IPS-20b (cell line): Measurements from ENCODE around the gene FBXL12.
"Not testable (repeated sequence)": the region's sequence is repeated elsewhere in the genome, so short reads cannot be mapped to it uniquely, and the experiment has no call there.

Source experiments
- H3K27ac ChIP-seq: one replicate; pipeline ENCODE4 v1.5.1; 2013; ENCODE audit warnings: low read length
- H3K27me3 ChIP-seq: 2 replicates; pipeline ENCODE4 v1.6.1; 2013; ENCODE audit warnings: mild to moderate bottlenecking, low read length, inconsistent platforms; ENCODE audit not compliant: insufficient read depth
- H3K36me3 ChIP-seq: 2 replicates; pipeline ENCODE4 v1.6.1; 2013; ENCODE audit warnings: low read depth, mild to moderate bottlenecking, inconsistent platforms, low read length, moderate library complexity; ENCODE audit not compliant: insufficient read depth
- H3K4me1 ChIP-seq: 2 replicates; pipeline ENCODE4 v1.6.1; 2013; ENCODE audit warnings: mild to moderate bottlenecking, control low read depth, inconsistent platforms, low read length, moderate library complexity; ENCODE audit not compliant: insufficient read depth
- H3K4me3 ChIP-seq: 2 replicates; pipeline ENCODE4 v1.5.1; 2013; ENCODE audit warnings: mild to moderate bottlenecking, low read length, inconsistent platforms
- H3K9ac ChIP-seq: 2 replicates; pipeline ENCODE4 v1.6.1; 2013; ENCODE audit warnings: low read depth, mild to moderate bottlenecking, inconsistent platforms, low read length, moderate library complexity
- H3K9me3 ChIP-seq: 2 replicates; pipeline ENCODE4 v1.6.1; 2013; ENCODE audit warnings: mild to moderate bottlenecking, low read depth, low read length, inconsistent platforms; ENCODE audit not compliant: insufficient read depth

Gene FBXL12

DNA sequence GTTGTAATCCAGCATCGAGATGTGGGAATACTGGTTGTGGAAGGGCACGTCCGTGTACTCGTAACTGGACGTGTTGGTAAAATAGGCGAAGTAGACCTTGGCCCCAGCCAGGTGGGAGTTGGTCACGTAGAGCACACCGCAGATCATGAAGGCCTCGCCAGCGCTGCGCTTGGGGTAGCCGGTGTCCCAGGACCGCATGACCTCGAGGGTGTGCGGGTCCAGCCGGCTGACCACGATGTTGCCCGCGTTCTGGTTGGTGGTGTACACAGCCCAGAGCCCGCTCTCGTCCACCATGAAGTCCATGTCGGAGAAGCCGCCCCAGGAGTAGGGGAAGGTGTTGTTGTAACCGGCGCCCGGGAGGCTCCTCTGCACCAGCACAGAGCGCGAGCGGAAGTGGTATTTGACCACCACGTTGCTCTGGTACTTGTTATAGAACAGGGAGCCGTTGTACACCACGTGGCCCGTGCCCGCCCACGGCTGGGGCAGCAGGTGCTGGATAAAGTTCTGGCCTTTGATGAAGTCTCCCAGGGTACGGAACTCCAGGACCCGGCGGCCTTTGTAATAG lies 35.5 kb upstream of the FBXL12 start:
- Histone ChIP-seq H3K4me3 (no peak overlapping the region), H3K27ac (no peak overlapping the region), H3K4me1 (0 out of 2 replicates have a peak, but pooled peaks cover 3% of the 10 kb centered on the region), H3K9ac (no peak overlapping the region), H3K9me3 (no peaks in the 10 kb centered on the region), H3K36me3 (peaks cover 30% of the 10 kb centered on the region), H3K27me3 (no peaks in the 10 kb centered on the region)

DNA sequence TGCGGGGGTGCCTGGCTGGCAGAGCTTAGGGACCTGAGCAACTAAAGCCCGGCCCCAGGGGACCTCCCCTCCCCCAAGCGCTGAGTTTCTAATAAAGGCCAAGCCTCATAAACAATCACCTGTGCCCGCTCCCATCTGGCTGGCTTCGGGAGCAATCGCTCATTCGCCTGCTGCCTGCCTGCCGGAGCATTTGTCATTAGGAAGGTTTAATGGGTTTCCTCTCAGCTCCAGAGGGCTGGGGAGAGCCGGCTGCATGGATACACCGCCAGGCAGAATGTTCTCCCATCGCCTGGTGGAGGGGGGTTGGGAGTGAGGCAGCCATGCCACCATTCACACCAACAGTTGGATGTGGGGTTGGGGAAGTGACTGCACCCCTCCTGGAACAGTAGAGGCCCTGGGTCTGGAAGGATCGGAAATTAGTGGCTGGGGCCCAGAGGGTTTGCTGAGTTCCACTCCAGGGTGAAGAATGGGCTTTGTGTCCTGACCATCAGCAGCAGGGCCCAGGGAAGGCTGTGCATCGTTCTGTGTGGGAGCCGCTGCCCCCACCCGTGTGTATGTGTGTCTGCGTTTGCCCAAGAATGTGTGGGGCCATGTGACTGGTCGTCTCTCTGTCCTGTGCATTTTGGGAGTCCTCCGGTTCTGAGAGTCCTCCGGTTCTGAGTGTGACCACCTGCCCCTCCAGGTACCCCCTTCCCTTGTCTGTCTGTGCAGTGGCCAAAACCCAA lies 31.5 kb upstream of the FBXL12 start:
- Histone ChIP-seq H3K9me3 (no peaks in the 10 kb centered on the region), H3K4me1 (0 out of 2 replicates have a peak, but pooled peaks cover 3% of the 10 kb centered on the region), H3K36me3 (peaks cover 27% of the 10 kb centered on the region), H3K4me3 (no peak overlapping the region), H3K27me3 (no peaks in the 10 kb centered on the region), H3K27ac (no peak overlapping the region), H3K9ac (no peak overlapping the region; the same call in 1 of the 2 replicates)

DNA sequence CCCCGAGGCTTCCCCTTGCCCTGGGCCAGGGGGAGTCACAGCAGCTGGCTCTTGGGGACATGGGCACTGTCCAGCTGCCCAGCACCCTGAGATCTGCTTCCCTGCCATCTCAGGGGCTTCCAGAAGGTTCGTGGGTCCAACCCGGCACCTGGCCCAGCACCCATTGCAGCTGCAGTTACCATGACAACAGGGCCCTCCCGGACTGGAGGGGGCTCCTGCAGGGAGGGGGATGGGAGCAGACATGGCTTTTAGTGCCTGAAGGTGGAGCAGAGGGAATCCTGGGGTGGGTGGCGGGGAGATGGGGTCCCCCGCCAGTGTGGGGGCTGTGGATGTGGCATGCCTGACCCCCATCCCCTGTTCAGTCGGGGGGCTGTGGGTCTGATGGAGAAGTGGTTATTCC lies 30.9 kb upstream of the FBXL12 start:
- Histone ChIP-seq H3K9me3 (no peaks in the 10 kb centered on the region), H3K4me3 (no peak overlapping the region), H3K36me3 (peaks cover 29% of the 10 kb centered on the region), H3K27me3 (no peaks in the 10 kb centered on the region), H3K27ac (no peak overlapping the region), H3K4me1 (0 out of 2 replicates have a peak, but pooled peaks cover 3% of the 10 kb centered on the region), H3K9ac (no peak overlapping the region; the same call in 1 of the 2 replicates)

DNA sequence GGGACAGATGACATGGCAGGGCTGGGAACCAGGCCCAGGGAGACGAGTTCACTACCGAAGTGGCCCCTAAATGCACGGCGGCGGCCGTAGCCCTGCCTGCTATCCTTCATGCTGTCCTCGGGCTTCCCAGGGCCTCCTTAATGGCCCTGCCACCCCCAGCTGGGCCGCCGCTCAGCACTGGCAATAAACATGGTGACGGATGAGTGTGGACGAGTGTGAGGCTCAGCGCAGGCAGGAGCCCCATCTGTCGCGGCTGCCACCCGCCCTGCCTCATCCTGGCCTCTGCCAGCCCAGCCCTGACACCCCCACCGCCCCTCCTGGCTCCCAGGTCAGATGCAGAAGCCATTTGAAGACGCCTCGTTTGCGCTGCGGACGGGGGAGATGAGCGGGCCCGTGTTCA lies 29.9 kb upstream of the FBXL12 start:
- Histone ChIP-seq H3K9me3 (no peaks in the 10 kb centered on the region), H3K4me3 (no peak overlapping the region), H3K9ac (no peak overlapping the region), H3K4me1 (0 out of 2 replicates have a peak, but pooled peaks cover 3% of the 10 kb centered on the region), H3K36me3 (peaks cover 35% of the 10 kb centered on the region), H3K27me3 (no peaks in the 10 kb centered on the region), H3K27ac (no peak overlapping the region)

DNA sequence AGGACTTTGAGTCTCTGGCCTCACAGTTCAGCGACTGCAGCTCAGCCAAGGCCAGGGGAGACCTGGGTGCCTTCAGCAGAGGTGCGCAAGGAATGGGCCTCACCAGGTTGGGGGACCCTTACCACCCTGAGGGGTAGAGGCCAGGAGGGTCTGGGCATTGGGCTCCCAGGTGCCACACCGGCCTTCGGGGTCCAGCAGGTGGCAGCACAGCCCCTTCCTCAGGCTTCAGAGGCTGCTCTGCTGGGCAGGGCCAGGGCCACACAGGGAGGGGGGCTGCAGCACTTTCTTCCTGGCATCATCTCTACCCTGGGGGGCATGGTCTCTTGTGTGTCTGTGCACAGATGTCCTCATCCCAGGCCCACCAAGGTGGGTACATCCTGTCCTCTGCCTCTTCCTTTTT lies 29.2 kb upstream of the FBXL12 start:
- Histone ChIP-seq H3K4me1 (0 out of 2 replicates have a peak, but pooled peaks cover 3% of the 10 kb centered on the region), H3K27ac (no peak overlapping the region), H3K4me3 (no peak overlapping the region), H3K9me3 (no peaks in the 10 kb centered on the region), H3K9ac (no peak overlapping the region), H3K36me3 (peaks cover 41% of the 10 kb centered on the region), H3K27me3 (no peaks in the 10 kb centered on the region)

DNA sequence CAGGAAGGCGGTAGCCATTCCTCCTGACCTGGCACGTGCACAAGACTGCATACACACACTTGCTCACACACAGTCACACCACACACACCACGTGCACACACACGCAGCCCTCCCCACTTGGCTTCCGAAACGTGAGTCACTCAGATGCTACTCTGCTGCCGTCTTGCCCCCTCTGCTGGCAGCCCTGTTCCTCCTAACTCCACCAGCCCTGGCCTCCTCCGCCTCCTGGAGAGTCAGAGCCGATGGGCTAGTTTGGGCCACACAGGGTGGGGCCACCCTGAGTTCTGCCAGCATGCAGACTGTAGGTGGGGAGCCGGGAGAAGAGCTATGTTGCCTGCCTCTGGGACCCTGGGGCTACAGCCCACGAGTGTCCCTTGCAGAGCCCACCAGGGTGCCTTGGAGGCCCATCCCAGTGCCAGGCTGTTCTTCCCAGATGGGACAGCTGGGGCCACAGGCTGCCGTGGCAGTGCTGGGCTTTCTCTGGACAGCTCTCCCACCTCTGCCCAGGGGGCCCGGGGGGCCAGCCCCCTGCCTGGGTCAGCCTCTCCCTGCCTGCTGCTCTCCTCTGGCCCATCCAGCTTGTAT lies 28.3 kb upstream of the FBXL12 start:
- H3K9ac ChIP-seq = no peak overlapping the region
- H3K4me1 ChIP-seq = 0 out of 2 replicates have a peak, but pooled peaks cover 3% of the 10 kb centered on the region
- H3K9me3 ChIP-seq = no peaks in the 10 kb centered on the region
- peaks cover 46% of the 10 kb centered on the region for H3K36me3 ChIP-seq
- no peak overlapping the region for H3K27ac ChIP-seq
- H3K4me3 ChIP-seq = no peak overlapping the region
- no peaks in the 10 kb centered on the region for H3K27me3 ChIP-seq

DNA sequence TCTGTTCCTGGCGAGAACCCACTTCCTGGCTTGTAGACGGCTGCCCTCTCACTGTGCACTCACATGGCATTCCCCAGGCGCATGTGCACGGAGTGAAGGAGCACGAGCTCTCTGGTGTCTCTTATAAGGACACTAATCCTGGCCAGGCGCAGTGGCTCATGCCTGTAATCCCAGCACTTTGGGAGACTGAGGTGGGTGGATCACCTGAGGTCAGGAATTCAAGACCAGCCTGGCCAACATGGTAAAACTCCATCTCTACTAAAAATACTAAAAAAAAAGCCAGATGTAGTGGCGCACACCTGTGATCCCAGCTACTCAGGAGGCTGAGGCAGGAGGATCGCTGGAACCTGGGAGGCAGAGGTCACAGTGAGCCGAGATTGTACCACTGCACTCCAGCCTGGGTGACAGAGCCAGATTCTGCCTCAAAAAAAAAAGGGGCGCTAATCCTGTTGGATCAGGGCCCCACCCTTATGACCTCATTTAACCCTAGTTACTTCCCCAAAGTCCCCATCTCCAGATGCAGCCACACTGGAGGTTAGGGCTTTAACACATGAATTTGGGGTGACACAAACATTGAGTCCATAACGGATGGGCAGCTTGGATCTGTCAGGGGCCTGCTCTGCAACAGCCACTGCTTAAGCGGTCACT lies 24.9 kb upstream of the FBXL12 start:
- not testable (repeated sequence) for H3K4me3 ChIP-seq, H3K27me3 ChIP-seq, H3K9me3 ChIP-seq, H3K27ac ChIP-seq, H3K9ac ChIP-seq, H3K4me1 ChIP-seq
- peaks cover 74% of the 10 kb centered on the region for H3K36me3 ChIP-seq

DNA sequence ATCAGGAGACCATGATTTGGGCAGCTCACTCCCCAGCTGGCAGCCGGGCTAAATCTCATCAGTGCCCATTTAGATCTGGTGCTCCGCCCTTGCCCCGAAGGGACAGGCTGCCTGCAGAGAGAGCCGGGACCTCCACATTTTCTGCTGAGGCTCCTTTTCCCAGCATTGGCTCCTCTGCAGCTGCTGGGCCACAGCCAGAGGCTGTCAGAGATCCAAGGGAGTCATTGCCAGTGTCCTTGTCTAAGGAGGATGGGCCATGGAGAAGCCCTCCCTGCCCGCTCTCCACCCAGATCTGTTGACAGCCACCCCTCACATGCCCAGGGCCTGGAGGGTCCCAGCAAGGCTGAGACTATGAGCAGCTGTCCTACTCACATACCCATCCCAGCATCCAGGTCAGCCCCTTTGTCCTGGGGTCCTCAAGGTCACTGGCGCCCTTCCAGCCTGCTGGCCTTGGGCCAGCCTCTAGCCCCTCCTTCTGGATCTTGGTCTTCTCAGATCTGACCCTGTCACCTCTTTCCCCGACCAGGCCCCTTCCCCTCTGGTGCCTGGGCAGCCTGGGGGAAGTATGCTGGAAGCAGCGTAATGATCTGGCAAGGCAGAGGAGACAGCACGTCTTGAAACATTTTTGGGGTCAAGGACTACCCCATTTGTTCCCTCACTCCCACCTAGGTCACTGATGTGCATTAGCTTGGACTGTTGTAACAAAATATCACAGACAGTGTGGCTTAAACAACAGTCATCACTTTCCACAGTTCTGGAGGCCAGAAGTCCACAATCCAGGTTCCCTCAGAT lies 24.2 kb upstream of the FBXL12 start:
- Histone ChIP-seq H3K9me3 (no peaks in the 10 kb centered on the region), H3K4me1 (no peaks in the 10 kb centered on the region), H3K9ac (no peak overlapping the region), H3K27ac (no peak overlapping the region), H3K36me3 (peaks cover 74% of the 10 kb centered on the region), H3K4me3 (no peak overlapping the region), H3K27me3 (no peaks in the 10 kb centered on the region)

DNA sequence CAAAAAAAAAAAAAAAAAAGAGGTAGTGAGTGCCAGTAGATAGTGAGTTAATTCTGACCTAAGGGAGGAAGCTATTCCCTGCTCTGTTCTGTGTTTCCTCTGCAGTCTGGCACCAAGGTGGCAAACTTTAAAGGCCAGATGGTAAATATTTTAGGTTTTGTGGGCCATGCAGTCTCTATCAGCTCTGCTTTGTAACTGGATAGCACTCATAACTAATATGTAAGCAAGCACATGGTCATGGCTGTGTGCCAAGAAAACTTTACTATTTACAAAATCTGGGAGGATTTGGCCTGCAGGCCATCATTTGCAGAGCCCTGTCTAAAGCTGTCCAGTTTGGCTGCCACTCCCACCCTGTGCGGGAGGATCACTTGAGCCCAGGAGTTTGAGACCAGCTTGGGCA lies 20.5 kb upstream of the FBXL12 start:
- no peaks in the 10 kb centered on the region for H3K4me1 ChIP-seq
- H3K9me3 ChIP-seq = no peaks in the 10 kb centered on the region
- no peaks in the 10 kb centered on the region for H3K27me3 ChIP-seq
- H3K4me3 ChIP-seq = no peak overlapping the region
- H3K9ac ChIP-seq = no peak overlapping the region
- peaks cover 61% of the 10 kb centered on the region for H3K36me3 ChIP-seq
- H3K27ac ChIP-seq = no peak overlapping the region

DNA sequence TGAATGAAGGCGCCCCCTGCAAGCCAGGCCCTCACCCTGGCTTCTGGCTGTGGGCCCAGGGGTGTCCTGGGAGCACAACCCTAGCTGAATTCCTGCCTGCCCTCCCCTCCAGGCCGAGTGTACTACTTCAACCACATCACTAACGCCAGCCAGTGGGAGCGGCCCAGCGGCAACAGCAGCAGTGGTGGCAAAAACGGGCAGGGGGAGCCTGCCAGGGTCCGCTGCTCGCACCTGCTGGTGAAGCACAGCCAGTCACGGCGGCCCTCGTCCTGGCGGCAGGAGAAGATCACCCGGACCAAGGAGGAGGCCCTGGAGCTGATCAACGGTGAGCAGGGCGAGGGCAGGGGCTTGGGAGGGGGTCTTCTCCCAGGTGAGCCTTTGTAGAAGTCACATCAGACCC lies 19.4 kb upstream of the FBXL12 start:
- Histone ChIP-seq H3K4me1 (no peaks in the 10 kb centered on the region), H3K9ac (no peak overlapping the region), H3K27me3 (no peaks in the 10 kb centered on the region), H3K4me3 (no peak overlapping the region), H3K27ac (no peak overlapping the region), H3K36me3 (peaks cover 51% of the 10 kb centered on the region), H3K9me3 (no peaks in the 10 kb centered on the region)

DNA sequence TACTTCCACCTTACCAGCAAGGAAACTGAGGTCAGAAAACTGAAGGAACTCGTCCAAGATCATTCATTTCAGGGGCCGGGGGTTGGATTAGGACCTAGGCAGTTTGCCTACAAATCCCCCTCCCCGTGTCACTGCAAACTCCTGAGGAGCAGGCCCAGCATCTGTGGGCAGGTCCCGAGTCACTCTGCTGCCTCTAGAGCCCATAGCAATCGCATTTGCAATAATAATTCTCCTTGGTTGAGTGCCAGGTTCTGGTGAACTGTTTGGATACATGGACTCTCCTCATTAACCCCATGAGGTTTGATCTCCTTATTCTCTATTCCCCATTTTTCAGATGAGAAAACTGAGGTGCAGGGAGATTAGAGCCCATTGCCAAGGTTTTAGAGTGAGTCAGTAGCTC lies 17.1 kb upstream of the FBXL12 start:
- peak overlapping the region; percentile 86 for H3K4me3 ChIP-seq
- no peak overlapping the region for H3K27ac ChIP-seq
- H3K36me3 ChIP-seq = peaks cover 28% of the 10 kb centered on the region
- no peaks in the 10 kb centered on the region for H3K27me3 ChIP-seq
- peak overlapping the region; percentile 85; the same call in 1 of the 2 replicates for H3K9ac ChIP-seq
- H3K9me3 ChIP-seq = no peaks in the 10 kb centered on the region
- no peaks in the 10 kb centered on the region for H3K4me1 ChIP-seq
